ENCODE measurements around the gene CSNK1E. TPM values are rescaled to one million over a fixed set of nuclear protein-coding genes. Genes with fewer than 3 reads are reported as not detected.

CSNK1E gene
- total and polyA plus RNA-seq, 7 donors, result 33.4 to 193 (median 50.1) TPM

DNA sequence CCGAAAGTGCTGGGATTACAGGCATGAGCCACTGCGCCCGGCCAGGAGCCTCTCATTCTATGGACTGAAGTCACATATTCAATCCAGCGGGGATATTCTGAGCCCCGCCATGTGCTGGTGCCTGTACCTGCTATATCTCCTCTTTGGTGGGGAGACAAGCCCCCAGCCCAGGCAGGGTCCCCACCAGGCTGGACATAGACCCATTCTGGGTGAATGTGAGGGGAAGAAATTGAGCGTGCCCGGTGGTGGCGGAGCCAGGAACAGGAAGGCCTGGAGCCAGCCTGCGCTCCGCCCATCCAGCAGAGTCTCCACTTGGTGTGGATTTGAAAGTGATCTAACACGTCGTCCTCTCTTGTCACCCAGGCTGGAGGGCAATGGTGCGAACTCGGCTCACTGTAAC lies 38.0 kb upstream of the CSNK1E start:
- intact Hi-C loops (cut with DNase I), result loop anchor here in 1 of 2 donors (10.0 kb wide), 1 partner anchor 290 kb away; no protein-coding TSS in a partner anchor

DNA sequence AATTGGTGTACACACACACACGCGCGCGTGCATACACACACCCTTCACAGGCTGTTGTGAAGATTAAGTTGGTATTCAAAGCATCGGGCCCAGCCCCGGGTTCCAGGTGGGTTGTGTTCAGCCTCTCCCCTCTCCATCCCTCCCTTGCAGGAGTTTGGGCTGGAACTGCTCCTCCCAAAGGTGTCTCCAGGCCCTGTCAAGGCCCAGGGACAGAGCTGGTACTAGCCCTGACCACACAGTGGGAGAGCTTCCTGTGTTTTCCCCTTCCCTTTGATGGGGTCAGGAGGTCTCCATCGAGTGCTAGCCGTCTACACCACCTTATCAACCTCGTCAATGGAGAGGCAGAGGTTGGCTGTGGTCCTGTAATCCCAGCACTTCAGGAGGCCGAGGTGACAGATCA lies 36.5 kb upstream of the CSNK1E start:
- Histone ChIP-seq H3K9me3 (no peaks in the 10 kb centered on the region), H3K27ac (no peak overlapping the region), H3K27me3 (ENCODE audit: insufficient read depth in 3 of 3, low read length in 2 of 3) (no peaks in the 10 kb centered on the region), H3K36me3 (ENCODE audit: insufficient read depth in 1 of 2, low read depth in 1 of 2) (peaks cover 0 to 22% of the 10 kb centered on the region in 2 donors), H3K4me1 (peaks cover 2% of the 10 kb centered on the region), H3K4me3 (no peak overlapping the region)
- TF ChIP-seq, protein P1, sequence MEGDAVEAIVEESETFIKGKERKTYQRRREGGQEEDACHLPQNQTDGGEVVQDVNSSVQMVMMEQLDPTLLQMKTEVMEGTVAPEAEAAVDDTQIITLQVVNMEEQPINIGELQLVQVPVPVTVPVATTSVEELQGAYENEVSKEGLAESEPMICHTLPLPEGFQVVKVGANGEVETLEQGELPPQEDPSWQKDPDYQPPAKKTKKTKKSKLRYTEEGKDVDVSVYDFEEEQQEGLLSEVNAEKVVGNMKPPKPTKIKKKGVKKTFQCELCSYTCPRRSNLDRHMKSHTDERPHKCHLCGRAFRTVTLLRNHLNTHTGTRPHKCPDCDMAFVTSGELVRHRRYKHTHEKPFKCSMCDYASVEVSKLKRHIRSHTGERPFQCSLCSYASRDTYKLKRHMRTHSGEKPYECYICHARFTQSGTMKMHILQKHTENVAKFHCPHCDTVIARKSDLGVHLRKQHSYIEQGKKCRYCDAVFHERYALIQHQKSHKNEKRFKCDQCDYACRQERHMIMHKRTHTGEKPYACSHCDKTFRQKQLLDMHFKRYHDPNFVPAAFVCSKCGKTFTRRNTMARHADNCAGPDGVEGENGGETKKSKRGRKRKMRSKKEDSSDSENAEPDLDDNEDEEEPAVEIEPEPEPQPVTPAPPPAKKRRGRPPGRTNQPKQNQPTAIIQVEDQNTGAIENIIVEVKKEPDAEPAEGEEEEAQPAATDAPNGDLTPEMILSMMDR (IDR thresholded peaks at IDR 0.05), result no peak
- peak; percentile 4 to 23 (median 10) for ATAC-seq
- intact Hi-C loops (cut with DNase I), result loop anchor here (2.0 to 10.0 kb wide), 4 partner anchors 91 to 301 kb away; no protein-coding TSS in a partner anchor
- WGBS, 3 donors, result 76 to 80% (median 80%) methylated on average over 10 of the region's 10 CpGs
- no peak for DNase-seq

More for the DNA sequence above, 38.0 kb upstream of the CSNK1E start:
- peaks cover 0 to 22% of the 10 kb centered on the region in 2 donors for H3K36me3 ChIP-seq (ENCODE audit: insufficient read depth in 1 of 2, low read depth in 1 of 2)
- DNase-seq (no peak), ATAC-seq (no peak)
- H3K4me1 ChIP-seq, result peaks cover 2% of the 10 kb centered on the region
- TF ChIP-seq, protein P1 (IDR thresholded peaks at IDR 0.05), result no peak
- H3K27me3 ChIP-seq (ENCODE audit: insufficient read depth in 3 of 3, low read length in 2 of 3), result no peaks in the 10 kb centered on the region
- WGBS, 3 donors, result 94 to 96% (median 95%) methylated on average over 14 of the region's 14 CpGs
- no peaks in the 10 kb centered on the region for H3K9me3 ChIP-seq
- no peak overlapping the region for H3K4me3 ChIP-seq
- H3K27ac ChIP-seq, result no peak overlapping the region

GRCh38 chr22:38353142-38353629 lies 36.0 kb upstream of the CSNK1E start:
- DNase-seq, result peak; percentile 73 to 83
- H3K27ac ChIP-seq, result no peak overlapping the region
- H3K9me3 ChIP-seq, result no peaks in the 10 kb centered on the region
- intact Hi-C loops (cut with DNase I), result loop anchor here (2.0 to 10.0 kb wide), 4 partner anchors 91 to 301 kb away; no protein-coding TSS in a partner anchor
- peaks cover 0 to 21% of the 10 kb centered on the region in 2 donors for H3K36me3 ChIP-seq (ENCODE audit: insufficient read depth in 1 of 2, low read depth in 1 of 2)
- H3K27me3 ChIP-seq (ENCODE audit: insufficient read depth in 3 of 3, low read length in 2 of 3), result no peaks in the 10 kb centered on the region
- TF ChIP-seq, protein P1 (IDR thresholded peaks at IDR 0.05), result peak; percentile 99
- peaks cover 2% of the 10 kb centered on the region for H3K4me1 ChIP-seq
- peak; percentile 80 to 93 (median 86) for ATAC-seq
- WGBS, 3 donors, result 14 to 24% (median 19%) methylated on average over 33 of the region's 33 CpGs
- H3K4me3 ChIP-seq, result no peak overlapping the region

DNA sequence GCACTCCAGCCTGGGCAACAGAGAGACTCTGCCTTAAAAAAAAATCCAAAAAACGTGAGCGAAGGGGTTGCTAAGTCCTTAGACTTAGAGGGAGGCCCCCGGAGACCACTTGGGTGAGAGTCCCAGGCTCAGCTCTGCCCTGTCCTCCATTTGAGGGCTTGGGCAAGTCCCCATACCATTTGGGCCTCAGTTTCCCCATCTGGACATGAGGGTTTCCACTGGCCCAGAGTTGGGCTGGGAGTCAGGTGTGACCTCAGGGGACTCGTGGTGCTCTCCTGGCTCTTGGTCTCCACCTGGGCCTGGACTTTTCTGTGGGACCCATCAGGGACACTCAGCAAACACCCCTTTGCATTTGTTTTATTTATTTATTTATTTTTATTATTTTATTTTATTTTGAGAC lies 35.2 kb upstream of the CSNK1E start:
- Histone ChIP-seq H3K36me3 (ENCODE audit: insufficient read depth in 1 of 2, low read depth in 1 of 2) (peaks cover 0 to 17% of the 10 kb centered on the region in 2 donors), H3K9me3 (no peaks in the 10 kb centered on the region), H3K4me1 (peaks cover 2% of the 10 kb centered on the region), H3K4me3 (no peak overlapping the region), H3K27ac (no peak overlapping the region), H3K27me3 (ENCODE audit: insufficient read depth in 3 of 3, low read length in 2 of 3) (peaks cover 0 to under 1% (median 0%) of the 10 kb centered on the region in 3 donors)
- TF ChIP-seq, protein P1 (IDR thresholded peaks at IDR 0.05), result no peak
- intact Hi-C loops (cut with DNase I), result loop anchor here (2.0 to 10.0 kb wide), 4 partner anchors 90 to 300 kb away; no protein-coding TSS in a partner anchor
- DNase-seq, result no peak
- no peak for ATAC-seq
- 82 to 93% (median 86%) methylated on average over 4 of the region's 4 CpGs for WGBS, 3 donors

Data from psoas muscle (tissue), 8 donors.